HG02588 (cell line): ENCODE data around the gene HTR6.
"Not testable (repeated sequence)": the region's sequence is repeated elsewhere in the genome, so short reads cannot be mapped to it uniquely, and the experiment has no call there.

Experiments
- ATAC-seq: cut with Tn5 transposase; IDR thresholded peaks from one replicate; pipeline ENCODE4 v1.9.1; 2021; ENCODE audit warnings: mild to moderate bottlenecking, moderate library complexity; ENCODE audit not compliant: unreplicated experiment

The HTR6 gene

DNA sequence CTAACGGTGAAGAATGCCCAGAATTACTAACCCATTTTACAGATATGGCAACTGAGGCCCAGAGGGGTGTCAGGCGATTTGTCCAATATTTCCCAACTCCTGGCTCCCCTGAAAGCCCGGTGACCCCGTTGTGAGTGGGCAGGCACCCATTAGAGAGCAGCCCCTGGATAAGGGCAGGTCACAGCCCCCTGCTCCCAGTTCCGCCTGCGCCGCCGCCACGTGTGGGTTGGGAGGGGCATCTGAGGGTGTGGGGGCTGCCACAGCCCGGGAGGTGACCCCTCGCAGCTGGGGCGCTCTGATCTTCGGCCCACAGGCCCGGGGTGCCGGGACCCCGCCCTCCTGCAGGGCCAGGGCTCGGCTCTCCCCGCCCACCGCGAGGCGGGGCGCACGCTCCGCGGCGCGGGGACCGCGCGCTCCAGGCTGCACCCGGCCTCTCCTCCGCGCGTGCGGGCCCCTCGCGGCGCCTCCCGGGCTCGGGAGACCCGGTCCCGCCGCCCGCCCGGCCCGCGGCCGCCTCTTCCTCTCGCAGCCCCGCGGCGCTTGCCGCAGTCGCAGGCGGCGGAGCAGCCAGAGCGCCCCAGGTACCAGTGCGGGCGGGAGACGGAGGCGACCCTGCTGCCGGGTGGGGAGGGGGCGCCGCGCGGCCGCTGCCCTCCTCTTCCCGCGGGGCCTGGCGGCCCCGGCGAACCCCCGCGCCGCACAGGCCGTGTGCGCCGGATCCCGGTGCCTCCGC is at the start of gene HTR6:
Gene HTR6, plus strand, starts transcription at position 423 of the 733 bp plus-strand sequence. CDS start 879 bp downstream, outside the sequence.
- ATAC-seq, result no peak

DNA sequence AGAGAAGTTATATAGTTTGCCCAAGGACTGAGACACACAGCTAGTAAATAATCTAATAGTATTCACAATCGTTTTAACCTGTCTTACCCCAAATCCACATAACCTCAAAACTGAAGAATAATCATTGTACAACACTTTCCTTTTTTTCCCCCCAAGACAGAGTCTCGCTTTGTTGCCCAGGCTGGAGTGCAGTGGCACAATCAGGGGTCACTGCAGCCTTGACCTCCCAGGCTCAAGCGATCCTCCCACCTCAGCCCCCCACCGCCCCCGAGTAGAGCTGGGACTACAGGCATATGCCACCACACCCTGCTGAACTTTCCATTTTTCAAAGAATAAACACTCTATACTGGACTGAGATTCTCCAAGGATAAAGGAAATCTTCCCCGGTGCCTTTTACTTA is 49.2 kb upstream of the HTR6 start:
- no peak for ATAC-seq

DNA sequence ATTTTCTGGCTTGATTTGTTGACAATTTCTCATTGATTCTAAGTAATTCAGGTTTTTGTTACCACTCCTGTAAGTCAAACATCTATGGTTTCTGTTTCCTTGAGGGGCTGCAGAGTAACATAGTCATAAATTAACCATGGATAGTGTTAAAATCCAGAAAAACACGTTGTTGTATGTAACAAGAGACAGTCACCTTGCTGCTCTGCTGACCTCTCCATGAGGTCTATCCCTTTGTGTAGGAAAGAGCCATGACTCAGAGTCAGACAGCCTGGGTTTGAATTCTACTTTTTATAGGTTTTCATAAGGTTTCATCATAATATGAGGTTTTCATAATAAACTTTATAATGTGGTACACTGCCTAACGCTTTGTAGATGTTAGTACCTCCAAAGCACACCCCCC is 48.2 kb upstream of the HTR6 start:
- ATAC-seq, result no peak

DNA sequence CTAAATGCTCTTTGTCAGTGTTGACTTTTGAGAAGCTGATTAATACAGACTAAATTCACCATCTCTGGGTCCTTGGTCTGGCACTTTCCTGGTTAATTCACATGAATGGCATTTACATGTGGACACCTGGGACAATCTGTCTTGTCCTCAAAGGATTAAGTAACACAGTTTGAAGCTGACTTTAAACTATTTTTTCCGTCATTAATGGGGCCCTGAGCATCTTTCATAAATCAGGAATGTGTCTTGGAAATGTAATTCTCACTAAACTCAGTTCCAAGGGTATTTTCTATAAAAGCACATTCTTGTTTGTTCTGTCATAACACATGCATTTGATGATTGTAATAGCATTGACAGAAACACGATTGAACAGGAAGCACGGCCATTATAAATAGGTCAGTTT is 47.3 kb upstream of the HTR6 start:
- no peak for ATAC-seq

DNA sequence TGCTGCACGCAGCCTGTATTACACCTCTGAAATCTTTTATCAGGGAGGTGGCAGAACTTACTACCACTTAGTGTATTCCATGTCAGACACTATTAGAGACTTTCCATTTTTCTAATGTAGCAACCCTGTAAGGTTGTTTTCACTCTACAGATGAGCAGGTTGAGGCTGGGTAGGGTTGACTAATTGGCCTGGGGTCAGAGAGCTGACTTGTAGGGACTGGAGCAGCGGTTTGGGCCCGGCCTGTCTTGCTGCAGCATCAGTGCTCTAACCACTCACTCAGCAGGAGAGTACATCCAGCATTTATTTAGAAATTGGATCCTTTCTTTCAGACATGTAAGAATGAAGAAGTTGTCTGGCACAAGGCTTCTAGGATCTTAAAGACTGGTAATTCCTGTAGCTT is 46.2 kb upstream of the HTR6 start:
- no peak for ATAC-seq

DNA sequence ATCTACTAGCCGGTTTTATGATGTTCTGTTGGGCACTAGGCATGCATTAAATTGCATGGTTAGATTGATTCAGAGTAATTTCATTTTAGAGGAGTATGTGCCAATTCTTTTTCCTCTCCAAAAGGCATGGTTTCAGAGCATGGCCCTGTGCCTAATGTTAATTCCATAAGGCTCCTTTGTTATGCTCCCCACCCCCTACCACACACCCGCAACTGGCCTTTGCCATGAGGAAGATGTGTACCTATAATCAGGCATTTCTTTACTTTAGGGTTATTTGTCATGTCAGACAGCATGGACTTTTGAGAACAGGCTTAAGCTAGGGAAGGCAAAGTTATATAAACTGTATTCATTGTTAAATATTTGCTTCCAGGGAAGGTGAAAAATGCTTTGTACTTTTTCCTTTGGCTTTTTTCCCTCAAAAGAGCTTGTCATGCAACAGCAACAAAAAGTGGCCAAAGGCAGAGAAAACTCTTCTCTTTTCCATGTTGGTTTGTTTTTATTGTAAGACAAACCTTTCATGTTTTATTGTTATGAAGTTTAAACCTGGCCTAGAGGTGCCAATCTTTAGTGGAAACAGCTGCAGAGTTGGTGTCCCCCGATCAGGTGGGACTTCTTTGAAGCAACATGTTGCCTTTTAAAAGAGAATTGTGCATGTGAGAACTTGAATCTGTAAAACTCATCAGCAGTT is 44.8 kb upstream of the HTR6 start:
- no peak for ATAC-seq

DNA sequence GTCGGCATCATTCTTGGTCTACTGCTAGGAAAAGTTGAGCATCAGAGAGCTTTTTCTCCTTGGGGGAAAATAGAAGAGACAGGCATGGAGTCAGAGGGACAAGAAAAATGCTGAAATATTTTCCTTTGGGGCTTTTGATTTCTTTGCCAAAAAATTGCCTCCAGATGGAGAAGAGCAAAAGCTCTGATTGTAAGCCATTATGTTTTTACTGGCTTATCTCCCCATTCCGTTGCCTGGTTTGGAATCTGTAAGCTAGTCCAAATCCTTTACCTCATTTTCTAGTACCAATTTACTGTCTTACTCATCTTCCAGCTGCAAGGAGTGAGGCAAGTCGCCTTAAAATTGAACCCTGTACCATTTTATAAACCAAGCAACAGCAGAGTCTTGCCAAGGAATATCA is 43.9 kb upstream of the HTR6 start:
- ATAC-seq, result no peak

DNA sequence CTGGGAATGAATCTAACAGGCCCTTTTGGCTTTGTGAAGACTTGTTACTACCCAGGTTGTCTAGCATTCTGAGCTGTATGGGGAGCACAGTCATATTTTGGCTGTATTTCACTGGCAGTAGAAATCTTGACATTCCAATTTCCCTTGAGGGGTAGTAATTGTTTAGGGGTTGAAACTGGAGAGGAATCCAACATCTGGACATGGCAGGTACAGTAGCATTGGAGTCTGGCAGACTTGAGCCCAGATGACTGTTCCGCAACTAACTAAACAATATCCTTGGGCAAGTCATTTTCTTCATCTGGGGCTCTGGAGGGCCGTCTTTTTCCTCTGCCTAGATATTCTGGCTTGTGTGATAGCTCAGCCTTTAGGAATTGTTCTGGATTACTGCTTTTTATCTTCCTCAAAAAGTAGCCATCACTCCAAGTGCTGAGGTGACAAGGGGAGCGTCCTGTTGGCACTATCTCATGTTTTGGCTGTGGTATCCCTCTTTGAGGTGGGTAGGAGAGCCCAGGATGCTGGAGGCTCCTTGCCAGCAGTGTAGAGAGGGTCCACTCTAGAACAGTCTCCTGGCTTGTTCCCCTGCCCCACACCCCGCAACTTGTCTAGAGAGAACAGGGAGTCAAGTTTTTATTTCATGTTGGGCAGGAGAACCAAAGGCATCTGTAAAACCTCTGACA is 43.3 kb upstream of the HTR6 start:
- no peak for ATAC-seq

DNA sequence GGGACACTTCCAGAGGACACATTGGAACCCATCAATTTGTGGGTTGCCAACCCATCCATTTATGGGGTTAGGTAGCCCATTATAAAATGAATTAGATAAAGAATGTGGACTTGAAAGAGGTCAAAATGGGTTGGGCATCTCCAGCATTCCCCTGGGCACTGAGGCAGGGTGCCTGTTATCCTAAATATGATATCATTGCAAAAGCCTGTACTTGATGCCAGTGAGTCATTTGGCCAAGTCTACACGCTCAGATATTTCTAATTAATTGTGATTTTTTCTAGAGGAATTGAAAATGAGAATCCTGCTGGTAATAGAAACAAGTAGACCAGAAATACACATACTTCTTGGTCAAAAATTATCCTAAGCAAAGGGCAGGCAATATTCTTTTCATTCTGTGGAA is 42.5 kb upstream of the HTR6 start:
- no peak for ATAC-seq

DNA sequence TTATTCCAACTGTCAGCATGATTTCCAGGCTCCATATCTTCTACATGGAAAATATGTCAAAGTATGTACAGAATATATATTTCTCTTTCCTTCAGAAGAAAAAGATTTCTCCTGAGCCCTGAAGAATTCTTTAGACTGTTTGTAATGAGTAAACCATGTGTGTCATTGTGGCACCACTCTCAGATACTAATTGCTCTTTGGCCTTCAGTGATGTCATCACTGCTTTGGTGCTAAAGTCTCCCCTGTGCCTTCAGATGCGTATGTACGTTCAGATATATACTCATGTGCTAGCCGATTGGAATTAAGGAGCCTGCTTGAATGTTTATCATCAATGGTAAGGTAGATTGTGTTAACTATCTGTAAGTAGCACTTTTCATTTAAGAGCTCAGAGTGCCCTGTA is 41.2 kb upstream of the HTR6 start:
- no peak for ATAC-seq

DNA sequence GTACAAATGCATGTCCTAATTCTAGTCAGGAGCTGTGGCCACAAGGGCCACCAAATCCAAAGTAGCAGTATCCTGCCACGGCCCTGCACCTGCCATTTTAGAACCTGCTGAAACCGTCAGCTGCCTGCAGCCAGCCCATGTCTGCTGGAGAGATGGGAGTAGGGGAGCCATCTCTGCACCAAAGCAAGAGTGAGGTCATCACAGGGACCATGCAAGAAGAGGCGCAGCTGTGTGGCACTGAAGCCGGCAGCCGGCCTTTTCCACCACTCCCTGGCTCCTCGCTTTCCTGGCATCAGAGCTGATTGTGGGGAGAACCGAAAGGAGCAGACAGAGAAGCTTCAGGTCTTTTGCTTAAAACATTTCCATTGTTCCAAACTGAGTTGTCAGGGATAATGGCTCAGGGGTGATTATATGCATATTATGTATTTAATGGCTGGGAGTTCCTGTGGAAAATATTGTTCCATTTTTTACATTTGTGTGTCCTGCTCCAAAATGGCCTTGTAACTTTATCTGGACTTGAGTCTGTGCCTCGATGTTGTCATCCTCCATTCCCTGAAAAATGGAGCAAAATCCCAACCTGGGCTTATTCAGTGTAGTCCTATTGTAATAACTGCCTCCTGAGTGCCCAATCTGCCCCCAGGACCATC is 39.3 kb upstream of the HTR6 start:
- ATAC-seq, result no peak

DNA sequence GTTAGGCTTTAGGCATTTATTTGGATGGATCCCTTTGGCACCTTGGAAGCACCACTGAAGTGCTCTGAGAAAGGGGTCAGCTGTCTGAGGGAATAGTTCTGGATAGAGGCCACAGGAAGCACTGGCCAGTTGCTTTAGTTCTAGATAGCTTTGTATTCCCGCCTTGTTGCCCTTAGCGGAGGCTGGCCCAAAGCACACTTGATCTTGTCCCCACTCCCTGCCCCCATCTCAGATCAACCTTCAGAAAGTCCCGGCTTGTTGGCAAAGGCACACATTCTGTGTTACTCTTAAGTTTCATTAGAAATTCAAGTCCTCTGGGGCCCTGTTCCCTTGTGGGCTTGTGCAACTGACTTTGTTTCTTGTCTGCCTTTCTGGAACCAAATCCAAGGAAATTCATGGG is 35.8 kb upstream of the HTR6 start:
- ATAC-seq, result no peak

DNA sequence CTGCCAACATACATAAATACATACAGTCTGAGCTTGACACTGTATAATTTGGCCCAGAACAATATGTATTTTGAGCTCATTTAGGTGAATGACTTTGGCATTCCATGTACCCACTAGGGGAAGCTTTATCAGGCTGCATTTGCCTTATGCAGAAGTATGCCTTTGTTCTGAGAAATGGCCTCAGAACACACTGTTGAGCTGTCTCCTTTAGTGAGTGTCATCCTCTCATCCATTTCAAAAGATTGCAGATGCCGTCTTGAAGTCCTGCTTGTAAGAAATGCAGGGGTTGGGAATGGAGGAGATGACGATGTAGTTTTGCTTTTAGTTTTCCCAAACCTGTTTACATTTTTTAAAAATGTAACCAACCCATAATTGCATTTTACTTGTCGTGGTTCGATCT is 35.3 kb upstream of the HTR6 start:
- no peak for ATAC-seq

DNA sequence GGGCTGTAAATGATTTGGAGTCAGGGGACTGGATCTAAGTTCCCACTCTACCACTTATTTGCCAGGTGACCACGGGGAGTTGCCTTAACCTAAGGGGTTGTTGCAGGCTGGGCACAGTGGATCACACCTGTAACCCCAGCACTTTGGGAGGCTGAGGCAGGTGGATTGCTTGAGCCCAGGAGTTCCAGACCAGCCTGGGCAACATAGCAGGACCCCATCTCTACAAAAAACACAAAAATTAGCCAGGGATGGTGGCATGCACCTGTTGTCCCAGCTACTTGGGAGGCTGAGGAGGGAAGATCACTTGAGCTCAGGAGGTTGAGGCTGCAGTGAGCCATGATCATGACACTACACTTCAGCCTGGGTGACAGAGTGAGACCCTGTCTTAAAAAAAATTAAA is 34.5 kb upstream of the HTR6 start:
- not testable (repeated sequence) for ATAC-seq

DNA sequence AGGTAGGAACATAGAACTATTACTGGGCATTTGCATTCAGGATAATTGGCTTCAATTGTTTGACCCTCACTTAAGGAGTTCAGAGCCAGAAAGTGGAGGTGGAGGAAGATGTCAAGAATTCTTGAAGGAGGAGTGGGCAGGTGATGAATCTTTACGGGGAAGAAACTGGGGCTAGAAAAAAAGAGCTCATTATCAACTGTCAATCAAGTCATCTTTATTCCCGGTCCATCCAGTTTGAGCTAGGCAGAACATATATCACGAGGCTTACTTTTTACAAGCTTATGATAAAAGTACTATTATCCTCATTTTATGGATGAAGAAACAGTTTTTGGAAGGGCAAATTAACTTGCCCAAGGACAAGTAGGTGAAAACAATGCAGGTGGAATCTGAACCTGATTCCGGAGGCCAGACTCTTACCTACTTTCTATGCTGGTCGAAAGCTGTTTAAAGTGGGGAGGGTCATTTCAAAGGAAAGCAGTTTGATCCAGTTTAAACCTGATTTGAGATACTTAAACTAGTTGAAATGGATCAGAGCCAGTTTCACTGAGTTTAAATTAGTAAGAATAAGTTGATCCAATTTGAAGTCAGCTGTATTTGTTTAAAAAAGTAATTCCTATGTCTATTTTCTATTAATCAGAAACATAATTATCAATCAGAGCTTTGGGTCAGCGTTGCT is 33.8 kb upstream of the HTR6 start:
- ATAC-seq, result no peak

DNA sequence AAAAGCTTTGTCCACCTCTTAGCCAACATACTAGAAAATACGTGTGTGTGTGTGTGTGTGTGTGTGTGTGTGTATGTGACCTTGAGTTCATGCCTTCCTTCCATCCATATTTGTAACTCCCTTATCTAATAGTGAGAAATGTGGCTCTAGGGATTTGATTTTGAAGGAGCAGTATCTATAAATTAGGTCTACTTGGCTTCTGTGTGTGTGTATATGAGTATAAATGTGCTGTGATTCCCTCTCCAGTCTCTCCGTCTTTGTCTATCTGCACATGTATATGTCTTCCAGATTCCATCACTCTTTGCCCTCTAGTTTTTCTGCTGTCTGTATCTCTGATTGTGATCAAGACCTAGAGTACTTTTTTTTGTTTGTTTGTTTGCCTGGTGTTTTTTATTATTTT is 32.5 kb upstream of the HTR6 start:
- ATAC-seq, result no peak

DNA sequence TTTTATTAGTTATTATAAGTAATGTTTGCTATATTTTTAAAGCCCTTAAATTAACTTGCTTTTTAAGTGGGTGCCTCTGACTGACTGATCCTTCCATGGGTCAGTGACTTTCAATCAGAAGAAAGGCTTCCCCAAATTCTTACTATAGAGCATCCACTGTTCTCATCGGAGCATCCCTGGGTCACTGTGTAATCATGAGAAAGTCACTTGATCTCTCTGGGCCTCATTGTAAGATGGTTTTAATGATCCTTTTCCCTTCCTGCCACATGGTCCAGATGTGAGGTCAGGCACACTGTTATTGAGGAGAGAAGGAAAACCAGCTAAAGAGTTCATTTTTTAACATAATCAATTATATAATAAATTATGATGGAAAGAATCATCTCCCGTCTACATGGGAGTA is 31.6 kb upstream of the HTR6 start:
- ATAC-seq, result no peak

DNA sequence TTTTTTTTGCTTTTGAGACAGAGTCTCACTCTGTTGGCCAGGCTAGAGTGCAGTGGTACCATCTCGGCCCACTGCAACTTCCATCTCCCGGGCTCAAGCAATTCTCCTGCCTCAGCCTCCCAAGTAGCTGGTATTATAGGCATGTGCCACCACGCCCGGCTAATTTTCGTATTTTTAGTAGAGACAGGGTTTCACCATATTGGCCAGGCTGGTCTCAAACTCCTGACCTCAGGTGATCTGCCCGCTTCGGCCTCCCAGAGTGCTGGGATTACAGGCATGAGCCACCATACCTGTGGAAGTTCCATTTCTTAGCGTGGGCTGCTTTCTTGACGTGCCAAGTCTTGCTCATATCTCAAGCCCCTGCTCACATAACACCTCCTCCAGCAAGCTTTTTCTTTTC is 29.6 kb upstream of the HTR6 start:
- not testable (repeated sequence) for ATAC-seq

DNA sequence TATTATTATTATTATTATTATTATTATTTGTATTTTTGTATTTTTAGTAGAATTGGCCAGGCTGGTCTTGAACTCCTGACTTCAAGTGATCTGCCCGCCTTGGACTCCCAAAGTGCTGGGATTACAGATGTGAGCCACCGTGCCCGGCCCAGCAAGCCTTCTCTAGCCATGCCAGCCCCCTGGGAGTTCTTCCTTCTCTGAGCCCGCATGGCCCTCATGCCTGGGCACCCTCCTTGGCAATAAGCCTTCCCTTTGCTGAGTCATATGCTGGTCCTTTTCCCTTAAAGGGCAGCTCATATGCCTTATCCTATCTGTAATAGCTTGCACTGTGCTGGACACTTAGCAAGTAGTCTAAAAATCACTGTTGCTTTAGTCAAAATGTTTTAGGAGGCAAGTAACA is 29.0 kb upstream of the HTR6 start:
- ATAC-seq, result no peak

DNA sequence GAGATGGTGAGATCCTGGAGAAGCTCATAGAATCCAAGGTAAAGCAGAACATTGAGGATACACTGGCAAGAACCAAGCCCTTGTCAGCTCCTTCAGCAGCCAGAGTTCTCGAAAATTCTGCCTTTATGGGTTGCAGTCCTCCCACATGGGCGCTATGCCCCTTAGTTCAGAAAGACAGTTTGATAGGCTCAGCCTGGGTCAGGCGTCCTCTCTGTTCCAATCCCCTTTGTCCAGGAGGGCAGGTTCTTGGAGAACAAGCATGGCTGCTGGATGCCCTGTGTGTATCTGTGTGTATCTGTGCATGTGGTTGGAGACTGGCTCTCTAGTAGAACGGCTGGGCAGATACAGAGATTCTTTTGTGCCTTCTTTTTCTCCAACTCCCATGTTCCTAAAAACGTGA is 28.6 kb upstream of the HTR6 start:
- ATAC-seq, result no peak

DNA sequence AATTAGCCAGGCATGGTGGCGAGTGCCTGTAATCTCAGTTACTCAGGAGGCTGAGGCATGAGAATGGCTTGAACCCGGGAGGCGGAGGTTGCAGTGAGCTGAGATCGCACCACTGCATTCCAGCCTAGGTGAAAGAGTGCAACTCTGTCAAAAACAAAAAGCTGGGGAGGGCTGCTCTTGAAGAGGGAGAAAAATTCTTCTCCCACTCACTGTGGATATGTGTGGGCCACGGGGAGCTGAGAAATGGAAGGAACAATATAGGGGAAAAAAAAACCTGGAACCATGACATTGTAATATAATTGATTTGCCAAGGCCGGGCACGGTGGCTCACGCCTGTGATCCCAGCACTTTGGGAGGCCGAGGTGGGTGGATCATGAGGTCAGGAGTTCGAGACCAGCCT is 27.9 kb upstream of the HTR6 start:
- not testable (repeated sequence) for ATAC-seq
